Activated naive CD8-positive, alpha-beta T cell (primary cell): ENCODE results near the gene HERPUD2.
A peak's percentile ranks its signal among the peaks of the same experiment; 100 is the strongest.
"Not testable (repeated sequence)": the region's sequence is repeated elsewhere in the genome, so short reads cannot be mapped to it uniquely, and the experiment has no call there.

ENCODE experiments used
- H3K27ac Mint-ChIP-seq: one replicate; pipeline ENCODE4 v1.8.0; 2021; ENCODE audit warnings: mixed read lengths
- H3K27me3 Mint-ChIP-seq: one replicate; pipeline ENCODE4 v1.8.0; 2021; ENCODE audit warnings: mixed read lengths
- H3K36me3 Mint-ChIP-seq: one replicate; pipeline ENCODE4 v1.8.0; 2021; ENCODE audit warnings: mixed read lengths
- H3K4me1 Mint-ChIP-seq: one replicate; pipeline ENCODE4 v1.8.0; 2021; ENCODE audit warnings: low read depth, mixed read lengths
- H3K4me3 Mint-ChIP-seq: one replicate; pipeline ENCODE4 v1.8.0; 2021; ENCODE audit warnings: mild to moderate bottlenecking, mixed read lengths
- H3K9me3 Mint-ChIP-seq: one replicate; pipeline ENCODE4 v1.8.0; 2021; ENCODE audit warnings: low read depth, mixed read lengths

The HERPUD2 gene

DNA sequence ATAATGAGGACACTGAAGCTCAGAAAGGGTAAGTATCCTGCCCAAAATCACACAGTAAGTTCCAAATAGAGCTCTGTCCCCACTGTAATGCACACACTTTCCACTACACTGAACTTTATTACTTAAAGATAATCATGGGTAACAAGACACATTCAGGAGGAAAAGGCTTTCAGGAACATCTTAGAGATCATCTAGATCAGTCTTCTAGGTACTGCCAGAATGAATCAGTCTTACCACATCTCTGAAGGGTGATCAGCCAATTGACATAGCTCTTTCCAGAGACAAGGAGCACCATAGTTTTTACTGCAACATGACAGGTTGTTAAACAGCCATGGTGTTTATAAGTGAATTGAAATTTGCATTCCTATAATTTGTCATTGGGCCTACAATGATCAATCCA is 5.4 kb upstream of the HERPUD2 start:
- H3K4me1 Mint-ChIP-seq = peaks cover 31% of the 10 kb centered on the region
- peak overlapping the region; percentile 55 for H3K27ac Mint-ChIP-seq
- no peaks in the 10 kb centered on the region for H3K27me3 Mint-ChIP-seq
- H3K36me3 Mint-ChIP-seq = peaks cover 15% of the 10 kb centered on the region
- no peak overlapping the region for H3K4me3 Mint-ChIP-seq
- no peaks in the 10 kb centered on the region for H3K9me3 Mint-ChIP-seq

- Mint-ChIP-seq H3K4me1 (peaks cover 31% of the 10 kb centered on the region), H3K4me3 (no peak overlapping the region), H3K9me3 (no peaks in the 10 kb centered on the region), H3K36me3 (peaks cover 15% of the 10 kb centered on the region), H3K27me3 (no peaks in the 10 kb centered on the region), H3K27ac (peak overlapping the region; percentile 55)
Measured at GRCh38 chr7:35699796-35700305, 4.9 kb upstream of the HERPUD2 start.

DNA sequence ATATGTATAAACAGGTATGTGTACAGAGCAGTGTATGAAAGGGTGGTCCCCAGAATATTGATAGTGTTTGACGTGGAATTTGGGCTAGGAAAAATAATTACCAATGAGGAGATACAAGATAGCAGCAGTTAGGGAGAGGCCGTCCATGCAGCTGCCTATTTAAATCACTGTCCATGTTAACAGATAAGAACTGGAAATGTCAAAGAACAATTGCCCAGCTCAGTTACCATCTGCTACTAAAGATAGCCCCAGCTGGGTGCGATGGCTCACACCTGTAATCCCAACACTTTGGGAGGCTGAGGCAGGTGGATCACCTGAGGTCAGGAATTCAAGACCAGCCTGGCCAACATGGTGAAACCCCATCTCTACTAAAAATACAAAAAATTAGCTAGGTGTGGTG is 3.4 kb upstream of the HERPUD2 start:
- not testable (repeated sequence) for H3K27ac Mint-ChIP-seq, H3K4me3 Mint-ChIP-seq, H3K9me3 Mint-ChIP-seq, H3K27me3 Mint-ChIP-seq
- Mint-ChIP-seq H3K4me1 (peaks cover 38% of the 10 kb centered on the region), H3K36me3 (peaks cover 15% of the 10 kb centered on the region)

DNA sequence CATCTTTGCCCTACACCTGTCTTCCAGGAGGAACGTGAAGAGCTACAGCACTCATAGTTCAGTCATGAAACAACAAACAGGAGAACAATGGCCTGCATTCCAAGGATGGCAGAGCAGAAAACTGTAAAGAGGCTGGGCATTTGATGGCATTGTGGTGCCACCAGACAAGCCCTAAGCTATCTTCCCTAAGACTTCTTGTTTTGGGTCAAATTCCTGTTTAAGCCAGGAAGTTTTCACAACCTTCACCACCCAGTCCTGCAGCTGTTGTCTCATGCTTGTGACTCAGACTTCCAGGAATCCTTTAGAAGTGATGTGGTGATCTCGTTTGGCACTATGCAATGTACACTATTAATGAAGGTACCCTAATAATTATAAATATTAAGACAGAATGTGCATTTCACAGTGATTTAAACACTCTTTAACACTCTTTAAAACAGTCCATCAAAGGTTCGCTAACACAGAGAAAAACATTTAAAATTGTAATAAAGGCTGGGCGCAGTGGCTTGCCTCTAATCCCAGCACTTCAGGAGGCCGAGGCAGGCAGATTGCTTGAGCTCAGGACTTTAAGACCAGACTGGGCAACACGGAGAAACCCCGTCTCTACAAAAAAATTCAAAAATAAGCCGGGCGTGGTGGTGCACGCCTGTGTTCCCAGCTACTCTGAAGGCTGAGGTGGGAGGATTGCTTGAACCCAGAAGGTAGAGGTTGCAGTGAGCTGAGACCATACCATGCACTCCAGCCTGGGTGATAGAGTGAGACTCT is 2.7 kb upstream of the HERPUD2 start:
- Mint-ChIP-seq H3K36me3 (peaks cover 15% of the 10 kb centered on the region), H3K4me3 (peak overlapping the region; percentile 98), H3K9me3 (no peaks in the 10 kb centered on the region), H3K27ac (no peak overlapping the region), H3K4me1 (peaks cover 46% of the 10 kb centered on the region), H3K27me3 (no peaks in the 10 kb centered on the region)

GRCh38 chr7:35695987-35696386 is 1.1 kb upstream of the HERPUD2 start:
- no peaks in the 10 kb centered on the region for H3K9me3 Mint-ChIP-seq
- peak overlapping the region; percentile 99 for H3K27ac Mint-ChIP-seq
- H3K4me3 Mint-ChIP-seq = peak overlapping the region; percentile 98
- H3K4me1 Mint-ChIP-seq = peaks cover 61% of the 10 kb centered on the region
- H3K36me3 Mint-ChIP-seq = peaks cover 15% of the 10 kb centered on the region
- H3K27me3 Mint-ChIP-seq = no peaks in the 10 kb centered on the region

GRCh38 chr7:35695473-35695850 is 527 bp upstream of the HERPUD2 start:
- peaks cover 16% of the 10 kb centered on the region for H3K36me3 Mint-ChIP-seq
- H3K27me3 Mint-ChIP-seq = no peaks in the 10 kb centered on the region
- H3K4me1 Mint-ChIP-seq = peaks cover 61% of the 10 kb centered on the region
- no peaks in the 10 kb centered on the region for H3K9me3 Mint-ChIP-seq
- peak overlapping the region; percentile 98 for H3K4me3 Mint-ChIP-seq
- peak overlapping the region; percentile 99 for H3K27ac Mint-ChIP-seq

DNA sequence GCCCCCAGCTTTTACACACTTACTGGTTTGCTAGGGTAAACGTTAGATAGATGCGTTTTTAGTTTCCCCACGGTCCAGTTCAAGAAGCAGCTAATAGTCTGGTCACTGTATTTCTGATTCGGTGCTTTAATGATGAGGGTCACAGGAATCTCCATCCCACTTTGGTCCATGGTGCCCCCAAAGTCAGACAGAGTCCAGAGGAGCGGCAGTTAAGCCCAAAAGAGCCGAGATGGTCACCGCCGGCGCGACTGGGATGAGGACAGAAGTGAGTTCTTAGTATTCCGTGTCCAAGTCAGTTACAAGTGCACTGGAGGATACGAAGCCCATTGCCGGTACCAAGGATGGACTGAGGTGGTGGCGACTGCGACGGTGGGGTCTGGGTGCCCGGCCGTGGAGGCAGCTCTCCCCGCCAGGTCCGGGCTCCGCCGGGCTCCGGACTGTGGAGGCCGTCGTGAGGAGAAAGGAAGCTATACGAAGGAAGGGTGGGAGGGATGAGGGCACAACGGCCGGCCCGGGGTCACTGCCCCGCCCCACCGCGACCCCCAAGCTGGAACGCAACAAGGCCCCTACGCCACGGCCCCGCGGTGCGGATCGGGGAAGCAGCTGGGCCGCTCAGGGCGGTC is 663 bp downstream of the HERPUD2 start:
- Mint-ChIP-seq H3K4me1 (peaks cover 66% of the 10 kb centered on the region), H3K27ac (peak overlapping the region; percentile 94), H3K4me3 (peak overlapping the region; percentile 83), H3K36me3 (peaks cover 16% of the 10 kb centered on the region), H3K27me3 (no peaks in the 10 kb centered on the region), H3K9me3 (no peaks in the 10 kb centered on the region)

GRCh38 chr7:35691827-35692307 is 3.1 kb downstream of the HERPUD2 start:
- H3K27me3 Mint-ChIP-seq = no peaks in the 10 kb centered on the region
- H3K9me3 Mint-ChIP-seq = no peaks in the 10 kb centered on the region
- peaks cover 17% of the 10 kb centered on the region for H3K36me3 Mint-ChIP-seq
- peak overlapping the region; percentile 83 for H3K4me3 Mint-ChIP-seq
- H3K4me1 Mint-ChIP-seq = peaks cover 84% of the 10 kb centered on the region
- peak overlapping the region; percentile 94 for H3K27ac Mint-ChIP-seq

- peaks cover 81% of the 10 kb centered on the region for H3K4me1 Mint-ChIP-seq
- peak overlapping the region; percentile 83 for H3K4me3 Mint-ChIP-seq
- peaks cover 14% of the 10 kb centered on the region for H3K36me3 Mint-ChIP-seq
- H3K27ac Mint-ChIP-seq = peak overlapping the region; percentile 94
- H3K9me3 Mint-ChIP-seq = no peaks in the 10 kb centered on the region
- H3K27me3 Mint-ChIP-seq = no peaks in the 10 kb centered on the region
Measured at GRCh38 chr7:35691366-35691765, 3.6 kb downstream of the HERPUD2 start.

GRCh38 chr7:35690614-35691013 is 4.3 kb downstream of the HERPUD2 start:
- H3K27ac Mint-ChIP-seq = peak overlapping the region; percentile 94
- not testable (repeated sequence) for H3K27me3 Mint-ChIP-seq, H3K9me3 Mint-ChIP-seq, H3K36me3 Mint-ChIP-seq
- H3K4me3 Mint-ChIP-seq = peak overlapping the region; percentile 83
- peaks cover 74% of the 10 kb centered on the region for H3K4me1 Mint-ChIP-seq

DNA sequence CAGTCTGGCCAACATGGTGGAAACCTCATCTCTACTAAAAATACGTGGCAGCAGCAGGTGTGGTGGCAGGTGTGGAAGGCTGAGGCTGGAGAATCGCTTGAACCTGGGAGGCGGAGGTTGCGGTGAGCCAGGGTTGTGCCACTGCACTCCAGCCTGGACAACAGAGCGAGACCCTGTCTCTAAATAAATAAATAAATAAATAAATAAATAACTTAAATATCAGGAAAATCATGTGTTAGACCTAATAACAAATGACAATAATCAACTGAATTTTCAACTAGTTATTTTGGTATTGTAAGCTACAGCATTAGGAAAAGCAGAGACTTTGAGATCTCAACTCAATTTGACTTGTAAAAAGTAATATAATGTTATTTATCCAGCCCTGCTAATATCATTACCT is 9.2 kb downstream of the HERPUD2 start:
- Mint-ChIP-seq H3K27me3 (no peaks in the 10 kb centered on the region), H3K4me1 (peaks cover 69% of the 10 kb centered on the region), H3K9me3 (no peaks in the 10 kb centered on the region), H3K4me3 (no peak overlapping the region), H3K36me3 (peaks cover 24% of the 10 kb centered on the region), H3K27ac (no peak overlapping the region)

- Mint-ChIP-seq H3K4me3 (peak overlapping the region; percentile 21), H3K36me3 (peaks cover 20% of the 10 kb centered on the region), H3K27ac (peak overlapping the region; percentile 31), H3K9me3 (no peaks in the 10 kb centered on the region), H3K4me1 (peaks cover 67% of the 10 kb centered on the region), H3K27me3 (no peaks in the 10 kb centered on the region)
Measured at GRCh38 chr7:35681231-35682029, 13.5 kb downstream of the HERPUD2 start.

DNA sequence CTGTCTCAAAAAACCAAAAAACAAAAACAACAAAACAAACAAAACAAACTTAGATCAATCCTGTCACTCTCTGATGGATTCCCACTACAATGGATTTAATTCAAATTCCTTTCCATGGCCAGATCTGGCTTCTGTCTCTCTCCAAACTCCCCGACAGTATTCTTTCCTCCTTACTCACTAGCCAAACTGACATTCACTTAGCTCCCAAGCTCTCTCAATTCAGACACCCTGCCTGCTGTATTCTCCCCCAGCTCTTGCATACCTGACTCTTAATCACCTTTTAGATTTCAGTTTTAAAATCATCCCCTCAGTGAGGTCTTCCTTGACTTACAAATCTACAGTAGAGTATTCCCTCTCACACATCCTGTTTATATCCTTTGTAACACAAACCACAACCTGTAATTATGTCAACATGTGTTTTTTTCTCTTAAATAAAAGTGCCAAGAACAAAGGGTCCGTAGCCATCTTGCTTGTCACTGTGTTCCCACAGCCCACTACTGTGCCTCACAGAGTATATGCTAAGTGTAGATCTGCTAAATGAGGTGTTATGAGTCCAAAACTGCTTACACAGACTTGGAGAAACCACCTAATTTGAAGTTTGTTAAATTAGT is 14.4 kb downstream of the HERPUD2 start:
- Mint-ChIP-seq H3K4me3 (peak overlapping the region; percentile 51), H3K9me3 (no peaks in the 10 kb centered on the region), H3K36me3 (peaks cover 20% of the 10 kb centered on the region), H3K27me3 (no peaks in the 10 kb centered on the region), H3K27ac (peak overlapping the region; percentile 41), H3K4me1 (peaks cover 73% of the 10 kb centered on the region)

- Mint-ChIP-seq H3K27ac (peak overlapping the region; percentile 22), H3K9me3 (no peaks in the 10 kb centered on the region), H3K4me3 (no peak overlapping the region), H3K27me3 (no peaks in the 10 kb centered on the region), H3K4me1 (peaks cover 75% of the 10 kb centered on the region), H3K36me3 (peaks cover 9% of the 10 kb centered on the region)
Measured at GRCh38 chr7:35677582-35678356, 17.2 kb downstream of the HERPUD2 start.
